GM19025 (cell line): ENCODE measurements around the gene ZNF883.

Source experiments
- ATAC-seq: cut with Tn5 transposase; IDR thresholded peaks from one replicate; pipeline ENCODE4 v1.9.1; 2021; ENCODE audit warnings: mild to moderate bottlenecking, low read depth, moderate library complexity; ENCODE audit not compliant: unreplicated experiment

Gene ZNF883

GRCh38 chr9:112925058-112925641 lies 86.8 kb downstream of the ZNF883 start:
- no peak for ATAC-seq

GRCh38 chr9:112921549-112921948 lies 90.4 kb downstream of the ZNF883 start:
- no peak for ATAC-seq

GRCh38 chr9:112917987-112918362 lies 94.0 kb downstream of the ZNF883 start:
- ATAC-seq: no peak

- no peak for ATAC-seq
Observed at GRCh38 chr9:112917047-112917986, 94.7 kb downstream of the ZNF883 start.

- no peak for ATAC-seq
Observed at GRCh38 chr9:112914524-112914923, 97.5 kb downstream of the ZNF883 start.

GRCh38 chr9:112913326-112913725 lies 98.7 kb downstream of the ZNF883 start:
- ATAC-seq: no peak

- ATAC-seq: no peak
Observed at GRCh38 chr9:112912636-112913035, 99.4 kb downstream of the ZNF883 start.

GRCh38 chr9:112911736-112912135 lies 100.3 kb downstream of the ZNF883 start:
- no peak for ATAC-seq
